Measurements from ENCODE around the gene HDAC3. TPM values are rescaled to one million over a fixed set of nuclear protein-coding genes. Genes with fewer than 3 reads are reported as not detected.

HDAC3 gene
- total and polyA plus RNA-seq, 9 donors = 34.2 to 73.8 (median 49.4) TPM

DNA sequence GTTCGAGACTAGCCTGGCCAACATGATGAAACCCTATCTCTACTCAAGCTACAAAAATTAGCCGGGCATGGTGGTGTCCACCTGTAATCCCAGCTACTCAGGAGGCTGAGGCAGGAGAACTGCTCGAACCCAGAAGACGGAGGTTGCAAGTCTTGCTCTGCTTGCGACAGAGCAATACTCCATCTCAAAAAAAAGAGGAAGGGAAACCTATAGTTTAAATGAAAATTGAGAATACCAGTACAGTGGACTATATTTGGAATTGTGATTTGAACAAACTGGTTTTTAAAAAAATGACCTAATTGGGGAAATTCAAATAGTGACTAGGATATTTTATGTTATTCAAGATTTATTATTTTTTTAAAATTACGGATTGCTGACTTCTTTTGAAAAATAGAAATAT is 51.1 kb downstream of the HDAC3 start:
- Histone ChIP-seq H3K36me3 (no peaks in the 10 kb centered on the region), H3K4me1 (ENCODE audit: insufficient read depth) (no peaks in the 10 kb centered on the region), H3K4me3 (no peak overlapping the region), H3K27me3 (no peaks in the 10 kb centered on the region), H3K27ac (no peak overlapping the region), H3K9me3 (no peaks in the 10 kb centered on the region)
- intact Hi-C loops (cut with DNase I) = no loop called here
- TF ChIP-seq EP300 (IDR thresholded peaks at IDR 0.05) (no peak), POLR2A (IDR thresholded peaks at IDR 0.05) (no peak)
- TF ChIP-seq, protein P1, sequence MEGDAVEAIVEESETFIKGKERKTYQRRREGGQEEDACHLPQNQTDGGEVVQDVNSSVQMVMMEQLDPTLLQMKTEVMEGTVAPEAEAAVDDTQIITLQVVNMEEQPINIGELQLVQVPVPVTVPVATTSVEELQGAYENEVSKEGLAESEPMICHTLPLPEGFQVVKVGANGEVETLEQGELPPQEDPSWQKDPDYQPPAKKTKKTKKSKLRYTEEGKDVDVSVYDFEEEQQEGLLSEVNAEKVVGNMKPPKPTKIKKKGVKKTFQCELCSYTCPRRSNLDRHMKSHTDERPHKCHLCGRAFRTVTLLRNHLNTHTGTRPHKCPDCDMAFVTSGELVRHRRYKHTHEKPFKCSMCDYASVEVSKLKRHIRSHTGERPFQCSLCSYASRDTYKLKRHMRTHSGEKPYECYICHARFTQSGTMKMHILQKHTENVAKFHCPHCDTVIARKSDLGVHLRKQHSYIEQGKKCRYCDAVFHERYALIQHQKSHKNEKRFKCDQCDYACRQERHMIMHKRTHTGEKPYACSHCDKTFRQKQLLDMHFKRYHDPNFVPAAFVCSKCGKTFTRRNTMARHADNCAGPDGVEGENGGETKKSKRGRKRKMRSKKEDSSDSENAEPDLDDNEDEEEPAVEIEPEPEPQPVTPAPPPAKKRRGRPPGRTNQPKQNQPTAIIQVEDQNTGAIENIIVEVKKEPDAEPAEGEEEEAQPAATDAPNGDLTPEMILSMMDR (IDR thresholded peaks at IDR 0.05) = no peak
- no peak for DNase-seq
- WGBS, 3 donors = 91 to 95% (median 94%) methylated on average over 6 of the region's 6 CpGs

DNA sequence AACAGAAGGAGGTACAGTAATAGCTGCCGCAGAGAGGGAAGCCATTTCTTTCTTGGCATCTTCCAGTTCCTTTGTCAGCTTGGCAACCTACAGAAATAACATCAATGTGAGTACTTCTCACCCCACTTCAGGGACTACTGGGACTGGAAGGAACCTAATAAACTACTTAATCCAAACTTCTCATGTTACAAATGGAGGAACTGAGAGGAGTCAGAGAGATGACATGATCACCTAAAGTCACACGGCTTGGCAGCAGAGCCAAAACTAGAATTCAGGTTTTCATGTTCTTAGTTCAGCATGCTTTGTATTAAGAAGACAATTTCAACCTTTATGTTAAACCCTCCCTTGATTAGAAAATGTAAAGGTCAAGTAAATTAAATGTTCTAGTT is 62.5 kb downstream of the HDAC3 start:
- WGBS, 3 donors = 64 to 85% (median 83%) methylated on average over 2 of the region's 2 CpGs
- H3K36me3 ChIP-seq = no peaks in the 10 kb centered on the region
- intact Hi-C loops (cut with DNase I) = no loop called here

DNA sequence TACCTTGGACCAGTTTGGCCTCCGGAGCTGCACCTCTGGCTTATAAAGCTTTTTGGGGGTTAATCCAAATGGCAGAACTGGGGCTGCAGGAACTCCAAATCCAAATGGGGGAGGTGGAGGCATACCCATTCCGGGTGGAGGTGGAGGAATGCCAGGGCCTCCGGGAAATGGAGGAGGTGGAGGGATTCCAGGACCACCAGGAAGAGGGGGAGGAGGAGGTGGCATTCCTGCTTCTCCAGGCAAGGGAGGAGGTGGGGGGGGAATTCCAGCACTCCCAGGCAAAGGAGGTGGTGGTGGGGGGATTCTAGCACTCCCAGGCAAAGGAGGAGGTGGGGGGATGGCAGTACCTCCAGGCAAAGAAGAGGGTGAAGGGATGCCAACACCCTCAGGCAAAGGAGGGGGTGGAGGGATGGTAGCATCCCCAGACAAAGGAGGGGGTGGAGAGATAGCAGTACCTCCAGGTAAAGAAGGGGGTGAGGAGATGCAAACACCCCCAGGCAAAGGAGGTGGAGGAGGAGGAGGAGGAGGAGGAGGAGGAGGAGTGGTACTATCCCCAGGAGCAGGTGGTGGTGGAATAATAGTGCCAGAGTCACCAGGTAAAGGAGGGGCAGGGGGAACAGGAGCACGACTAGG is 63.0 kb downstream of the HDAC3 start:
- Histone ChIP-seq H3K4me3 (no peak overlapping the region), H3K36me3 (no peaks in the 10 kb centered on the region), H3K4me1 (ENCODE audit: insufficient read depth) (no peaks in the 10 kb centered on the region), H3K27me3 (no peaks in the 10 kb centered on the region), H3K9me3 (no peaks in the 10 kb centered on the region), H3K27ac (no peak overlapping the region)
- intact Hi-C loops (cut with DNase I) = no loop called here
- 47 to 59% (median 50%) methylated on average over 4 of the region's 4 CpGs for WGBS, 3 donors
- no peak for DNase-seq
- TF ChIP-seq, protein P1 (IDR thresholded peaks at IDR 0.05) = no peak
- TF ChIP-seq EP300 (IDR thresholded peaks at IDR 0.05) = no peak

More for the DNA sequence above, 62.5 kb downstream of the HDAC3 start:
- Histone ChIP-seq H3K27ac (no peak overlapping the region), H3K4me1 (ENCODE audit: insufficient read depth) (no peaks in the 10 kb centered on the region), H3K27me3 (no peaks in the 10 kb centered on the region), H3K4me3 (no peak overlapping the region), H3K9me3 (no peaks in the 10 kb centered on the region)
- DNase-seq = no peak
- TF ChIP-seq, protein P1 (IDR thresholded peaks at IDR 0.05) = no peak
- TF ChIP-seq EP300 (IDR thresholded peaks at IDR 0.05) = no peak
- no peak for TF ChIP-seq POLR2A (IDR thresholded peaks at IDR 0.05)

Small RNA genes within 50 kb of the gene (small RNA-seq; reads per million reads assigned to genes)
- gene RPS27AP10 = not detected

Other genes with a start within 250 kb of the HDAC3 start
- 10 to 100 TPM in 1 of 7 donors, 1 to 10 TPM in 6; 6.0 to 12.0 (median 8.8) TPM for gene PCDHGB4, start 249.2 kb downstream of the HDAC3 start, total RNA-seq
- 1 to 10 TPM; 2.1 to 3.1 TPM for gene PCDHGB4, start 249.2 kb downstream of the HDAC3 start, polyA plus RNA-seq
- gene PCDHGA8, start 244.2 kb downstream of the HDAC3 start, total RNA-seq = 1 to 10 TPM; 2.9 to 7.6 (median 3.8) TPM
- gene PCDHGA8, start 244.2 kb downstream of the HDAC3 start, polyA plus RNA-seq = under 1 TPM; 0.37 to 0.41 TPM
- 10 to 100 TPM; 13.2 to 19.7 (median 18.2) TPM for gene PCDHGB5, start 238.9 kb downstream of the HDAC3 start, total RNA-seq
- gene PCDHGB5, start 238.9 kb downstream of the HDAC3 start, polyA plus RNA-seq = 1 to 10 TPM; 4.5 to 8.2 TPM
- gene PCDHGA9, start 234.1 kb downstream of the HDAC3 start, total RNA-seq = 10 to 100 TPM in 4 of 7 donors, 1 to 10 TPM in 3; 5.4 to 11.7 (median 10.6) TPM
- 1 to 10 TPM; 2.3 to 5.2 TPM for gene PCDHGA9, start 234.1 kb downstream of the HDAC3 start, polyA plus RNA-seq
- gene PCDHGB6, start 228.8 kb downstream of the HDAC3 start, total RNA-seq = 10 to 100 TPM in 6 of 7 donors, 1 to 10 TPM in 1; 9.8 to 18.1 (median 14.4) TPM
- 10 to 100 TPM in 1 of 2 donors, 1 to 10 TPM in 1; 7.0 to 12.3 TPM for gene PCDHGB6, start 228.8 kb downstream of the HDAC3 start, polyA plus RNA-seq
- 1 to 10 TPM; 5.0 to 9.7 (median 8.1) TPM for gene PCDHGA10, start 223.9 kb downstream of the HDAC3 start, total RNA-seq
- gene PCDHGA10, start 223.9 kb downstream of the HDAC3 start, polyA plus RNA-seq = 1 to 10 TPM; 1.3 to 3.9 TPM
- 10 to 100 TPM; 11.3 to 22.9 (median 20.0) TPM for gene PCDHGB7, start 219.2 kb downstream of the HDAC3 start, total RNA-seq
- 10 to 100 TPM in 1 of 2 donors, 1 to 10 TPM in 1; 8.0 to 19.9 TPM for gene PCDHGB7, start 219.2 kb downstream of the HDAC3 start, polyA plus RNA-seq
- gene PCDHGA11, start 215.8 kb downstream of the HDAC3 start, total RNA-seq = 1 to 10 TPM; 3.2 to 7.7 (median 5.7) TPM
- 1 to 10 TPM; 1.4 to 2.6 TPM for gene PCDHGA11, start 215.8 kb downstream of the HDAC3 start, polyA plus RNA-seq
- gene PCDHGA12, start 206.3 kb downstream of the HDAC3 start, total RNA-seq = 10 to 100 TPM in 1 of 7 donors, 1 to 10 TPM in 6; 6.0 to 10.4 (median 8.2) TPM
- 1 to 10 TPM; 2.0 to 4.5 TPM for gene PCDHGA12, start 206.3 kb downstream of the HDAC3 start, polyA plus RNA-seq
- 10 to 100 TPM; 19.6 to 85.3 (median 67.7) TPM for gene PCDHGC3, start 160.9 kb downstream of the HDAC3 start, total RNA-seq
- gene PCDHGC3, start 160.9 kb downstream of the HDAC3 start, polyA plus RNA-seq = 10 to 100 TPM; 63.1 to 92.9 TPM
- 1 to 10 TPM; 1.0 to 4.5 (median 2.4) TPM for gene PCDHGC4, start 151.8 kb downstream of the HDAC3 start, total RNA-seq
- gene PCDHGC4, start 151.8 kb downstream of the HDAC3 start, polyA plus RNA-seq = under 1 TPM; 0.22 to 0.32 TPM
- gene PCDHGC5, start 147.8 kb downstream of the HDAC3 start, total RNA-seq = 1 to 10 TPM; 1.4 to 3.5 (median 2.0) TPM
- gene PCDHGC5, start 147.8 kb downstream of the HDAC3 start, polyA plus RNA-seq = under 1 TPM; 0.19 to 0.48 TPM
- 10 to 100 TPM; 28.0 to 51.0 (median 44.0) TPM for gene DIAPH1, start 17.8 kb downstream of the HDAC3 start, total RNA-seq
- 10 to 100 TPM; 21.2 to 45.6 TPM for gene DIAPH1, start 17.8 kb downstream of the HDAC3 start, polyA plus RNA-seq
- 1 to 10 TPM in 5 of 7 donors, under 1 TPM in 2; 0.58 to 3.0 (median 1.5) TPM for gene RELL2, start 148 bp upstream of the HDAC3 start, total RNA-seq
- 1 to 10 TPM in 1 of 2 donors, not detected in 1; 1.9 TPM for gene RELL2, start 148 bp upstream of the HDAC3 start, polyA plus RNA-seq
- gene FCHSD1, start 14.6 kb upstream of the HDAC3 start, total RNA-seq = 10 to 100 TPM; 21.1 to 35.2 (median 25.0) TPM
- 10 to 100 TPM; 10.4 to 21.8 TPM for gene FCHSD1, start 14.6 kb upstream of the HDAC3 start, polyA plus RNA-seq
- gene ARAP3, start 45.4 kb upstream of the HDAC3 start, total RNA-seq = 10 to 100 TPM in 1 of 7 donors, 1 to 10 TPM in 6; 3.5 to 11.2 (median 9.3) TPM
- 1 to 10 TPM; 6.1 to 6.8 TPM for gene ARAP3, start 45.4 kb upstream of the HDAC3 start, polyA plus RNA-seq
- 10 to 100 TPM in 2 of 7 donors, 1 to 10 TPM in 5; 3.2 to 13.8 (median 8.8) TPM for gene PCDH1, start 241.6 kb upstream of the HDAC3 start, total RNA-seq
- 1 to 10 TPM; 4.1 to 7.0 TPM for gene PCDH1, start 241.6 kb upstream of the HDAC3 start, polyA plus RNA-seq

All from ovary (tissue), 9 donors.